ENCODE data around the gene RMDN2.

RMDN2 gene

DNA sequence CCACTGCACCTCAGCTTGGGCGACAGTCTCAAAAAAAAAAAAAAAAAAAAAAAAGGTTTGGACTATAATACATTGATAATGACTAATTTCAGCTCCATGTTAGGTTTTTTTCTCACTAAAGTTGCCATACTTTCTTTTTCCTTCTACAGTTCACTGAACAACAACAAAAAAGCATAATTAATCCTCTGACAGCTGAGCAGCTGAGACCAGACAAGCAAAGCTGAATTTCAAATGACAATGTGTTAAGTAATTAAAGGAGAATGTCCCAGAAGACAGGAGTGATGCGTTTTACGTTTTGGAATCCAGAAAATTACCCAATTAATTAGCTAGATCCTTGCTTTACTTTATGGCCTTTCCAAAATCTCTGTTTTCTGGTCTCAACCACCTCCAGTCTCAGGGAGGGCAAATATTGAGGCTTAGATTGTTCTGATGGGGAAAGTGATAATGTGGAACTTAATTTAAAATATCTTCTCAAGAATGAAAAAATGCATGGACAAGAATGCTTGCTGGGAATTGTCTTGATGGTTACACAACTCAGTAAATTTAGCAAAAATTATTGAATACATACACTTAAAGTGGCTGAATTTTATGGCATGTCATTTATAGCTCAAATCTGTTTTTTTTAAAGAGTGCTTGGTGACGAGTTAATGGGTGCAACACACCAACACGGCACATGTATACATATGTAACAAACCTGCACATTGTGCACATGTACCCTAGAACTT lies 17.4 kb upstream of the RMDN2 start:
- H3K27me3 Mint-ChIP-seq = peaks cover 29 to 38% of the 10 kb centered on the region in 2 donors

GRCh38 chr2:37911296-37911873 lies 13.7 kb upstream of the RMDN2 start:
- ATAC-seq (replicated peaks) (no peak), DNase-seq (no peak)
- no peak overlapping the region for H3K27ac Mint-ChIP-seq

More for the DNA sequence above, 17.4 kb upstream of the RMDN2 start:
- no peak overlapping the region for H3K27ac Mint-ChIP-seq
- no peak for DNase-seq
- H3K4me1 Mint-ChIP-seq (ENCODE audit: low read depth in 2 of 2) = no peaks in the 10 kb centered on the region
- no peak overlapping the region for H3K4me3 Mint-ChIP-seq
- ATAC-seq (replicated peaks) = no peak
- H3K36me3 Mint-ChIP-seq (ENCODE audit: insufficient read depth) = no peaks in the 10 kb centered on the region
- no peaks in the 10 kb centered on the region for H3K9me3 Mint-ChIP-seq

GRCh38 chr2:37912056-37912455 lies 13.0 kb upstream of the RMDN2 start:
- Mint-ChIP-seq H3K4me3 (no peak overlapping the region), H3K27me3 (peaks cover 21 to 23% of the 10 kb centered on the region in 2 donors), H3K4me1 (ENCODE audit: low read depth in 2 of 2) (no peaks in the 10 kb centered on the region), H3K36me3 (ENCODE audit: insufficient read depth) (no peaks in the 10 kb centered on the region), H3K27ac (no peak overlapping the region), H3K9me3 (no peaks in the 10 kb centered on the region)
- DNase-seq (no peak), ATAC-seq (replicated peaks) (no peak)

More at GRCh38 chr2:37911296-37911873, 13.7 kb upstream of the RMDN2 start:
- Mint-ChIP-seq H3K9me3 (no peaks in the 10 kb centered on the region), H3K27me3 (peaks cover 27 to 29% of the 10 kb centered on the region in 2 donors), H3K4me3 (no peak overlapping the region), H3K4me1 (ENCODE audit: low read depth in 2 of 2) (no peaks in the 10 kb centered on the region), H3K36me3 (ENCODE audit: insufficient read depth) (no peaks in the 10 kb centered on the region)

DNA sequence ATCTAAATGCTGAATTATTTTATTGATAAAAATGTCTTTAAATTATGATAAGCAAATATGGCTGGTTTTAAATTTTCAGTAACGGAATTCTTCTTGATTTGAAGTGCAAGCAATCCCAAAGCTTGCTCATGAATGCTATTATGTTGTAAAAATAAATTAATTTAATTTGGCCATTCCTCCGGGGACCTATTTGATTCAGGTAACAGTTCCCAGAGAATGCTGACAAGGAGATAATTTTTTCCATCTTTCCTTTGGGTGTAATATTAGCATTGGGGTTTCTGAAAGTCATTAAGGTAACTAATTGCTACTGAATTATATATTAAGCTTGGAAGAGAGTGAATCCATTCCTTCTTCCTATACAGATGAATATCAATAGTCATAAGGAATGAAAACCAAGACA lies 12.5 kb upstream of the RMDN2 start:
- Mint-ChIP-seq H3K27me3 (peaks cover 20 to 21% of the 10 kb centered on the region in 2 donors), H3K36me3 (ENCODE audit: insufficient read depth) (no peaks in the 10 kb centered on the region), H3K9me3 (no peaks in the 10 kb centered on the region), H3K27ac (no peak overlapping the region), H3K4me3 (no peak overlapping the region), H3K4me1 (ENCODE audit: low read depth in 2 of 2) (no peaks in the 10 kb centered on the region)
- ATAC-seq (replicated peaks) = no peak
- no peak for DNase-seq

DNA sequence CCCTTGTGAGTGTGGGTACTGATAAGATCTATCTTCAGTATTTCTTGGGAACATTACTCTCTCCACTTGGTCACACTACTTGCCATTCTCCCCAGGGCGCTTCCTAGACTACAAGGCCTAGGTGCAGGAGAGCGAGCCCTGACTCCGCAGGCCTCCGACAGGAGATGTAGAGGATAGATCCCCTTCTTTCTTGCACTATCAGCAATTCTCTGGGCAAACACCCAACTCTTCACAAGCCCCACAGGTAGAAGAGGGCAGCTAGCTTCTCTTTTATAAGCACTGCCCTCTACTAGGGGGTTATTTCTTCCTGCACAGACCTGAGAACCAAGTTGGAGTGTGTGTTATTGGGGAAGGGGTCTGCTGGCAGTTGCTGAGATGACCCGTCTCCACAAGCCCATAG lies 10.7 kb upstream of the RMDN2 start:
- no peaks in the 10 kb centered on the region for H3K36me3 Mint-ChIP-seq (ENCODE audit: insufficient read depth)
- no peak overlapping the region for H3K27ac Mint-ChIP-seq
- H3K9me3 Mint-ChIP-seq = no peaks in the 10 kb centered on the region
- H3K4me1 Mint-ChIP-seq (ENCODE audit: low read depth in 2 of 2) = no peaks in the 10 kb centered on the region
- ATAC-seq (replicated peaks) (no peak), DNase-seq (no peak)
- no peak overlapping the region for H3K4me3 Mint-ChIP-seq
- peaks cover 30 to 33% of the 10 kb centered on the region in 2 donors for H3K27me3 Mint-ChIP-seq

DNA sequence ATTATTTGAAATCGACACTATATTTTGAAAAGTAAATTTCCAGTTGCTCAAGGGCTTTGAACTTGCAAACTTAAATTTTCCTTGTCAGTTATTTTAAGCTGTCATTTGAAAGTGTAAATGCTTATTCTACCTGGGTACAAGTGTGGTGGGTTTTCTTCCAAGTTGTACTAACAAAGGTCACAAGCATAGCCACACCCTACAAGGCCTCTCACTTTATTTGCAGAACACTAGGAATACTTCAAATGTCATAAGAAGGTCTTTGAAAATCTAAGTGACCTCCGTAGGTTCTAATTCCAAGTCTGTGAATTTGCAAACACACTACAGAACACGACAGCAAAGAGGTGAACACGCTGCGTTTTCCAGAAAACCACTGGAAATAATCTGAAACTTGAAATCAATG lies 9.3 kb upstream of the RMDN2 start:
- Mint-ChIP-seq H3K27ac (no peak overlapping the region), H3K36me3 (ENCODE audit: insufficient read depth) (no peaks in the 10 kb centered on the region), H3K9me3 (no peaks in the 10 kb centered on the region), H3K27me3 (peaks cover 37 to 39% of the 10 kb centered on the region in 2 donors), H3K4me3 (no peak overlapping the region), H3K4me1 (ENCODE audit: low read depth in 2 of 2) (no peaks in the 10 kb centered on the region)
- DNase-seq (no peak), ATAC-seq (replicated peaks) (no peak)

- no peak overlapping the region for H3K4me3 Mint-ChIP-seq
- H3K9me3 Mint-ChIP-seq = no peaks in the 10 kb centered on the region
- no peaks in the 10 kb centered on the region for H3K36me3 Mint-ChIP-seq (ENCODE audit: insufficient read depth)
- no peaks in the 10 kb centered on the region for H3K4me1 Mint-ChIP-seq (ENCODE audit: low read depth in 2 of 2)
- DNase-seq (no peak), ATAC-seq (replicated peaks) (no peak)
- no peak overlapping the region for H3K27ac Mint-ChIP-seq
- H3K27me3 Mint-ChIP-seq = peaks cover 37 to 39% of the 10 kb centered on the region in 2 donors
Measured at GRCh38 chr2:37916512-37917082, 8.5 kb upstream of the RMDN2 start.

DNA sequence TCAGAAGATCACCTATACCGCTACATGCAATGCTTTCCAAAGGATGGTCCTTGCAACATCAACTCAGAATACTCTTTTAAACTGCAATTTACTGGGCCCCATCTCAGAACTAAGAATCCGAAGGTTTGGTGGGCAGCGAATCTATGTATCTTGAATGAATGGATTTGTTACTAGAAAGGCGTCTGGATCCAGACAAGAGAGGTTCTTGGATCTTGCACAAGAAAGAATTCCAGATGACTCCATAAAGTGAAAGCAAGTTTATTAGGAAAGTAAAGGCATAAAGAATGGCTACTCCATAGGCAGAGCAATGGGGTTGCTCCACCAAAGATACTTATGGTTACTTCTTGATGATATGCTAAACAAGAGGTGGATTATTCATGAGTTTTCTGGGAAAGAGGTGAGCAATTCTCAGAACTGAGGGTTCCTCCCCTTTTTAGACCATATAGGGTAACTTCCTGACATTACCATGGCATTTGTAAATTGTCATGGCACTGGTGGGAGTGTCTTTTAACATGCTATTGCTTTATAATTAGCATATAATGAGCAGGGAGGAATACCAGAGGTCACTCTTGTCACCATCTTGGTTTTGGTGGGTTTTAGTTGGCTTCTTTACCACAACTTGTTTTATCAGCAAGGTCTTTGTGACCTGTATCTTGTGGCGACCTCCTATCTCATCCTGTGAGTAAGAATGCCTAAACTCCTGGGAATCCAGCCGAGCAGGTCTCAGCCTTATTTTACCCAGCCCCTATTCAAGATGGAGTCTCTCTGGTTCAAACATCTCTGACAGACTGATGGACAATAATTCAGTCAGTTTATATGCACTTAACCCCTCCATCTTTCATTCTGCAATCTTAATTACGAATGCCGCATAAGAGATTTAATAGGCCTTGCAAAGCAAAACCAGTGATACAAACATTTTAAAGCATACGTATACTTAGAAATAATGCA lies 7.5 kb upstream of the RMDN2 start:
- no peak overlapping the region for H3K4me3 Mint-ChIP-seq
- no peak for DNase-seq
- no peaks in the 10 kb centered on the region for H3K36me3 Mint-ChIP-seq (ENCODE audit: insufficient read depth)
- no peak overlapping the region for H3K27ac Mint-ChIP-seq
- peaks cover 37 to 39% of the 10 kb centered on the region in 2 donors for H3K27me3 Mint-ChIP-seq
- ATAC-seq (replicated peaks) = no peak
- no peaks in the 10 kb centered on the region for H3K4me1 Mint-ChIP-seq (ENCODE audit: low read depth in 2 of 2)
- H3K9me3 Mint-ChIP-seq = no peaks in the 10 kb centered on the region

DNA sequence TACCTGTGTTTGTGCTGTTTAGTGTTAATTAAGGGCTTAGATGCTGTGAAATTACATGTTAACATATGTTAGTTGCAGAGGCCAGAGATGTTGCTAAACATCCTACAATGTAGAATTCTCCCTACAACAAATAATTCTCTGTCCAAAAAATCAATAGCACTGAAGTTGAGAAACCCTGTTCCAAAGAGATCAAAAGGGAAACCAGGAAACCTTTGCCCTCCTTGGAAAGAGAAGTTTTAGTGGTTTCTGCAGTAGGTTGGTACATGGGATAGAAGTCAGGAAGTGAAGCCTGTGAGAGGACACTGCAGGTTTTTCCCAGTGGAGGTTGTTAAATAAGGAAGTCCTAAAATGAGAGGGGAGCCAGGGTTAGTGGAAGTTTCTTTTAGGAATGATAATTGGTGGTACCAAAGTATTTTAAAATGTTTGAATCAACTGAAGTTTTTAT lies 6.3 kb upstream of the RMDN2 start:
- H3K27me3 Mint-ChIP-seq = peaks cover 27 to 34% of the 10 kb centered on the region in 2 donors
- no peak for DNase-seq
- H3K4me1 Mint-ChIP-seq (ENCODE audit: low read depth in 2 of 2) = no peaks in the 10 kb centered on the region
- H3K9me3 Mint-ChIP-seq = no peaks in the 10 kb centered on the region
- H3K4me3 Mint-ChIP-seq = no peak overlapping the region
- ATAC-seq (replicated peaks) = no peak
- H3K27ac Mint-ChIP-seq = no peak overlapping the region
- H3K36me3 Mint-ChIP-seq (ENCODE audit: insufficient read depth) = no peaks in the 10 kb centered on the region

- ATAC-seq (replicated peaks) (no peak), DNase-seq (no peak)
- Mint-ChIP-seq H3K9me3 (no peaks in the 10 kb centered on the region), H3K27ac (no peak overlapping the region), H3K4me3 (no peak overlapping the region), H3K36me3 (ENCODE audit: insufficient read depth) (peaks cover 2% of the 10 kb centered on the region), H3K4me1 (ENCODE audit: low read depth in 2 of 2) (peaks cover 2 to 3% of the 10 kb centered on the region in 2 donors), H3K27me3 (peaks cover 18 to 25% of the 10 kb centered on the region in 2 donors)
Measured at GRCh38 chr2:37919631-37920032, 5.5 kb upstream of the RMDN2 start.

DNA sequence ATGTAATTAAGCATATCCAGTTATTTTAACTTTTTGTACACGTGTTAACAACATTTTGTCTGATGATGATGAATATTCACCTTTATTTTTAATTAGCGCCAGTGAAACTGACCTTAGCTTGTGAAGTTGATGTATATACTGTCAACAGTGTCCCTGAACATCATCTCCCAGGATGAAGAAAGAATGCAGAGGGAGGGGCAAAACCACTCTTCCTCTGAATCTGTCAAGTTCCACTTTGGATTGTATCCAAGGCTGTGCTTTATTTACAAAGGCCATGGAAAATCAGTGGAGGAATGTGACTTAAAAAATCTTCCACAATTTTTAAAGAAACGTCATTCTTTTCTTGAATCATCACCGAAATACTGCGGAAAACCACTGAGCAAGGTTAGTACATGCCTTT lies 4.5 kb upstream of the RMDN2 start:
- no peak for DNase-seq
- H3K27me3 Mint-ChIP-seq = peaks cover 17 to 18% of the 10 kb centered on the region in 2 donors
- H3K36me3 Mint-ChIP-seq (ENCODE audit: insufficient read depth) = peaks cover 12% of the 10 kb centered on the region
- peaks cover 4 to 6% of the 10 kb centered on the region in 2 donors for H3K4me1 Mint-ChIP-seq (ENCODE audit: low read depth in 2 of 2)
- no peak overlapping the region for H3K27ac Mint-ChIP-seq
- H3K9me3 Mint-ChIP-seq = no peaks in the 10 kb centered on the region
- no peak overlapping the region for H3K4me3 Mint-ChIP-seq
- no peak for ATAC-seq (replicated peaks)

DNA sequence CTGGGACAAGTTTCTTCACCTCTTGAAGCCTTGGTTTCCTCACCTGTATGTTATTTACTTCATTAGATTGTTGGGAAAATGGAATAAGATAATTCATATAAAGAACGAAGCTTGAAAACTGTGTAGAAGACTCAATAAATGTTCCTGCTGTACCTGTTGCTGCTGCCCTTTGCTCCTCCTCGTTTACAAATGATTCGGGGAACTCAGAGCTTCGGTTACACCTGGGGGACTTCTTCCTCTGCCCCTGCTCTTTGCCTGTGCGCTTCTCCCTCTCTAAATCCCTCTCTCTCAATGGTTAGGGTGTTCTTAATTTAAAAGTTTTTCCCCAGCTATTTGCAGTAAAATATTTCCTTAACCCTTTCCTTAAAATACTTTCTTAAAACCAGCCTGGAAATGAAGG lies 3.3 kb upstream of the RMDN2 start:
- H3K4me1 Mint-ChIP-seq (ENCODE audit: low read depth in 2 of 2) = peaks cover 4 to 6% of the 10 kb centered on the region in 2 donors
- H3K27me3 Mint-ChIP-seq = peaks cover 17 to 18% of the 10 kb centered on the region in 2 donors
- no peak overlapping the region for H3K4me3 Mint-ChIP-seq
- DNase-seq (no peak), ATAC-seq (replicated peaks) (no peak)
- H3K9me3 Mint-ChIP-seq = no peaks in the 10 kb centered on the region
- no peak overlapping the region for H3K27ac Mint-ChIP-seq
- H3K36me3 Mint-ChIP-seq (ENCODE audit: insufficient read depth) = peaks cover 13% of the 10 kb centered on the region
